OCI-LY3 (cell line): ENCODE measurements around the gene DIAPH2.

Experiments used
- H2AFZ ChIP-seq: fragments of 200-600, 300-600 bp; shearing (Covaris generic); 2 replicates; pipeline ENCODE4 v1.6.0; 2014; ENCODE audit warnings: antibody characterized with exemption, low read depth, low read length
- H3K27ac ChIP-seq: fragments of 200-600, 300-600 bp; sonication (generic); 2 replicates; pipeline ENCODE4 v1.5.1; 2014; ENCODE audit warnings: mild to moderate bottlenecking, low read length, moderate library complexity, mixed read lengths
- H3K27me3 ChIP-seq: fragments of 200-600, 300-600 bp; sonication (generic); 2 replicates; pipeline ENCODE4 v1.6.1; 2014; ENCODE audit warnings: low read depth, low read length, mixed read lengths
- H3K36me3 ChIP-seq: fragments of 200-600, 300-600 bp; sonication (generic); replicated peaks from 2 replicates; pipeline ENCODE3; 2014; ENCODE audit warnings: low read depth, low read length, mixed read lengths
- H3K4me1 ChIP-seq: fragments of 300-600, 200-600 bp; sonication (generic); 2 replicates; pipeline ENCODE4 v1.6.1; 2014; ENCODE audit warnings: low read length, mixed read lengths
- H3K4me2 ChIP-seq: fragments of 200-600, 300-600 bp; sonication (generic); 2 replicates; pipeline ENCODE4 v1.6.1; 2014; ENCODE audit warnings: low read length, mixed read lengths
- H3K4me3 ChIP-seq: fragments of 300-600, 200-600 bp; sonication (generic); 2 replicates; pipeline ENCODE4 v1.5.1; 2014; ENCODE audit warnings: antibody characterized with exemption, mild to moderate bottlenecking, low read length, moderate library complexity
- H3K79me2 ChIP-seq: fragments of 300-600, 200-600 bp; shearing (Covaris generic); 2 replicates; pipeline ENCODE4 v1.6.1; 2014; ENCODE audit warnings: mild to moderate bottlenecking, low read length, mixed read lengths
- H3K9ac ChIP-seq: fragments of 300-600, 200-600 bp; shearing (Covaris generic); 2 replicates; pipeline ENCODE4 v1.6.0; 2014; ENCODE audit warnings: mild to moderate bottlenecking, low read length, moderate library complexity
- H3K9me3 ChIP-seq: fragments of 200-600, 300-600 bp; shearing (Covaris generic); 2 replicates; pipeline ENCODE4 v1.6.1; 2014; ENCODE audit warnings: low read length, mixed read lengths; ENCODE audit not compliant: insufficient read depth
- H4K20me1 ChIP-seq: fragments of 200-600, 300-600 bp; sonication (generic); 2 replicates; pipeline ENCODE4 v1.6.1; 2016; ENCODE audit warnings: low read length, mixed read lengths; ENCODE audit not compliant: insufficient read depth
- EZH2phosphoT487 ChIP-seq: fragments of 200-600 bp; shearing (Covaris generic); IDR thresholded peaks from 2 replicates; pipeline ENCODE4 v1.6.1; 2018; ENCODE audit warnings: antibody characterized with exemption, mixed run types, low read depth
- TF ChIP-seq, protein P1 (sequence below): fragments of 200-600, 300-600 bp; sonication (generic); IDR thresholded peaks from 2 replicates; pipeline ENCODE4 v1.5.1; 2014; ENCODE audit warnings: antibody characterized with exemption, low read length, low read depth

The DIAPH2 gene

DNA sequence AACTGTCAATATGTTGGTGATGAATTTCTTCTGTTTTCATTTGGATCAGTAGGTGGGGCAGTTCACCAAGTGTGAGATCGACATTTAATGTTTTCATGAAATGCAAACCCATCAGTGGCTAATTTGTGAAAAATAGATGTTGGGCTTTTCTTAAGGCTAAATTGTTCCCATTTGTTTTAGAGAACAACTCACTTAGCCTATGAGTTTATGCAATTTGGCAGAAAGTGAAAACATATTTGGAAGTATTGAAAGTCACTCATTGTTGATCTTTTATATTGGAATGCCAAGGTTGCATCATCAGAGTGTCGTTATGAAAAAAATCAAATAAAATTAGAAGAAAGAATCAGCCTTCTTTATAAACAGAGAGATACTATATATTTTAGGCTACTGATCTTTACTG, 331.5 kb downstream of the DIAPH2 start:
- no peaks in the 10 kb centered on the region for H3K79me2 ChIP-seq
- no peaks in the 10 kb centered on the region for H3K4me1 ChIP-seq
- H3K9me3 ChIP-seq = no peaks in the 10 kb centered on the region
- H4K20me1 ChIP-seq = no peaks in the 10 kb centered on the region
- no peak overlapping the region for H3K9ac ChIP-seq
- no peak overlapping the region for H2AFZ ChIP-seq
- no peak overlapping the region for H3K4me3 ChIP-seq
- H3K27ac ChIP-seq = no peak overlapping the region
- H3K27me3 ChIP-seq = no peaks in the 10 kb centered on the region
- TF ChIP-seq, protein P1, sequence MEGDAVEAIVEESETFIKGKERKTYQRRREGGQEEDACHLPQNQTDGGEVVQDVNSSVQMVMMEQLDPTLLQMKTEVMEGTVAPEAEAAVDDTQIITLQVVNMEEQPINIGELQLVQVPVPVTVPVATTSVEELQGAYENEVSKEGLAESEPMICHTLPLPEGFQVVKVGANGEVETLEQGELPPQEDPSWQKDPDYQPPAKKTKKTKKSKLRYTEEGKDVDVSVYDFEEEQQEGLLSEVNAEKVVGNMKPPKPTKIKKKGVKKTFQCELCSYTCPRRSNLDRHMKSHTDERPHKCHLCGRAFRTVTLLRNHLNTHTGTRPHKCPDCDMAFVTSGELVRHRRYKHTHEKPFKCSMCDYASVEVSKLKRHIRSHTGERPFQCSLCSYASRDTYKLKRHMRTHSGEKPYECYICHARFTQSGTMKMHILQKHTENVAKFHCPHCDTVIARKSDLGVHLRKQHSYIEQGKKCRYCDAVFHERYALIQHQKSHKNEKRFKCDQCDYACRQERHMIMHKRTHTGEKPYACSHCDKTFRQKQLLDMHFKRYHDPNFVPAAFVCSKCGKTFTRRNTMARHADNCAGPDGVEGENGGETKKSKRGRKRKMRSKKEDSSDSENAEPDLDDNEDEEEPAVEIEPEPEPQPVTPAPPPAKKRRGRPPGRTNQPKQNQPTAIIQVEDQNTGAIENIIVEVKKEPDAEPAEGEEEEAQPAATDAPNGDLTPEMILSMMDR = peak; percentile 39
- no peak for TF ChIP-seq EZH2phosphoT487
- no peaks in the 10 kb centered on the region for H3K36me3 ChIP-seq
- H3K4me2 ChIP-seq = no peak overlapping the region

DNA sequence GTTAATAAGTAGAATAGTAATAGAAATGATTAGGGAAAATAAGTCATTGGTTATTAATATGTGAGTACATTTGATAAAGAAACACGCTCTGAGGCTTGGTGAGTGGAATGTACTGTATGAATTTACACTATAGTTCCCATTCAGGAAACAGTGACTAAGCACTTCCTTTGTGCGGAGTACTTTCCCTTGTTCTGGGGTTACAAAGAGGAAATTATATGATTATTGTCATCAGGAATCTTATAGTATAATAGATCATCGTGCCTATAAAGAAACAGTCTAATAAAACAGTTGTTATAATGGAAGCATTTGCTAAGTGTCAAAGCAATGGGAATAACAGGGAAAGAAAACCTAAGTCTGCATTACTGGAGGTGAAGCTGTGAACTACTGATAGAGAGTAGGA, 337.0 kb downstream of the DIAPH2 start:
- H3K4me2 ChIP-seq = no peak overlapping the region
- H3K4me1 ChIP-seq = peaks cover 4% of the 10 kb centered on the region; the same call in 1 of the 2 replicates
- H3K9ac ChIP-seq = no peak overlapping the region
- no peak overlapping the region for H3K4me3 ChIP-seq
- H3K79me2 ChIP-seq = no peaks in the 10 kb centered on the region
- H3K36me3 ChIP-seq = no peaks in the 10 kb centered on the region
- H4K20me1 ChIP-seq = no peaks in the 10 kb centered on the region
- no peak overlapping the region for H3K27ac ChIP-seq
- no peak for TF ChIP-seq EZH2phosphoT487
- TF ChIP-seq, protein P1 = no peak
- no peaks in the 10 kb centered on the region for H3K9me3 ChIP-seq
- no peak overlapping the region for H2AFZ ChIP-seq
- H3K27me3 ChIP-seq = no peaks in the 10 kb centered on the region

DNA sequence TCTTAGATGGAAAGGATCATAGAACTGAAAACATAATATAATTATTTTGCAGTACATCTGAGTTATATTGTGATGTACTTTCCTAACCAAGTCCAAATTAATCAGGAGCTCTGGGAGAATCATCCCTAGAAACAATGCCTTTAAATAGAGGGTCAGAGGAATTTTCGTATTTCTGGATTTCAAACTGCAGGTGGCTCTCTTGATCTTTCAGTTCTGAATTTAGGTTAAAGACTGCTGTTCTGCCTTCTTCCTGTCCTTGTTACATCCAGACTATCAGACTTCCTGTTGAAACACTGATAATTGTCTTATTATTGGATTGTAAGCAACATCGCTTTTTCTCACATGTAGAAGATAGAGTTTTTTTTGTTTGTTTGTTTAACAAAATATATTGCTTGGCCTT, 341.8 kb downstream of the DIAPH2 start:
- H3K4me2 ChIP-seq = 0 out of 2 replicates have a peak overlapping the region, but pooled peaks have one; percentile 11
- peaks cover 23% of the 10 kb centered on the region for H3K4me1 ChIP-seq
- H3K27ac ChIP-seq = no peak overlapping the region
- no peaks in the 10 kb centered on the region for H3K79me2 ChIP-seq
- H3K36me3 ChIP-seq = no peaks in the 10 kb centered on the region
- H3K27me3 ChIP-seq = no peaks in the 10 kb centered on the region
- no peak overlapping the region for H3K9ac ChIP-seq
- H4K20me1 ChIP-seq = no peaks in the 10 kb centered on the region
- no peak overlapping the region for H3K4me3 ChIP-seq
- no peak overlapping the region for H2AFZ ChIP-seq
- no peaks in the 10 kb centered on the region for H3K9me3 ChIP-seq
- TF ChIP-seq EZH2phosphoT487 = no peak
- TF ChIP-seq, protein P1 = peak; percentile 62

DNA sequence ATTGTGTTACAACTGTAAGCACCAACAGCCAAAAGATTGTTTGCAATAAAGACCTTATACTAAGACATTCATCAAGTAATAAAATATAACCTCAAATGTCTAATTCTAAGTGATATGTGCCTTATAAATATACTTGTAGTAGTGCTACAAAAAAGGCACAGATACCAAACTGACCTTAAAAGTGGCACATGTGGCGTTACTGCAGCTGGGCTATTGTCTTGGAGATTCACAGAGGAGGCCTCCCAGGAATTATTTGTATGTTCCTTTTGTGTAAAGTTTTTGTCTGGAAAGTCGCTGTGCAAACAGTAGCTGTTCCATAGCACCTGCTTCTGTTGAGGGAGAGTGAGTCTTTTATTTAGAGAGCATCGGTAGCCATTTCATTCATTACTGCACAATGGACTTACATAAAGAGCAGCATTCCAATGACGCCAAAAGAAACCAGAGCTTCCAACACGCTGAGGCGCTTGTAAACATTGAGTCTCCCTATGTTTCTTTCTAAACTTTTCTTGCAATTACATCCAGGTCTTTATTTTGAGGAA, 342.8 kb downstream of the DIAPH2 start:
- Histone ChIP-seq H2AFZ (no peak overlapping the region), H3K27me3 (no peaks in the 10 kb centered on the region), H3K27ac (no peak overlapping the region), H3K4me1 (peaks cover 28% of the 10 kb centered on the region), H4K20me1 (no peaks in the 10 kb centered on the region), H3K79me2 (no peaks in the 10 kb centered on the region), H3K36me3 (no peaks in the 10 kb centered on the region), H3K9ac (no peak overlapping the region), H3K4me3 (no peak overlapping the region), H3K9me3 (no peaks in the 10 kb centered on the region), H3K4me2 (no peak overlapping the region)
- no peak for TF ChIP-seq EZH2phosphoT487
- TF ChIP-seq, protein P1 = no peak
